BLaER1 (cell line): ENCODE results near the gene CPSF4L.

ENCODE experiments used
- H3K27ac ChIP-seq: shearing (Covaris generic); formaldehyde crosslinking; 2 replicates; pipeline ENCODE4 v1.8.1; 2022
- H3K27me3 ChIP-seq: shearing (Covaris generic); formaldehyde crosslinking; 2 replicates; pipeline ENCODE4 v1.8.1; 2022
- H3K36me3 ChIP-seq: shearing (Covaris generic); formaldehyde crosslinking; 2 replicates; pipeline ENCODE4 v1.8.1; 2022
- H3K4me1 ChIP-seq: shearing (Covaris generic); formaldehyde crosslinking; 2 replicates; pipeline ENCODE4 v1.8.1; 2022
- H3K4me2 ChIP-seq: shearing (Covaris generic); formaldehyde crosslinking; 2 replicates; pipeline ENCODE4 v1.8.1; 2022
- H3K4me3 ChIP-seq: shearing (Covaris generic); formaldehyde crosslinking; 2 replicates; pipeline ENCODE4 v1.8.1; 2022
- H3K9ac ChIP-seq: shearing (Covaris generic); formaldehyde crosslinking; 2 replicates; pipeline ENCODE4 v1.8.1; 2022
- H3K9me3 ChIP-seq: shearing (Covaris generic); formaldehyde crosslinking; 2 replicates; pipeline ENCODE4 v1.8.1; 2022
- H4K20me1 ChIP-seq: shearing (Covaris generic); formaldehyde crosslinking; 2 replicates; pipeline ENCODE4 v1.8.1; 2022
- Cebpa-rat ChIP-seq: shearing (Covaris generic); IDR thresholded peaks from 2 replicates; pipeline ENCODE4 v1.8.1; 2022

The CPSF4L gene

GRCh38 chr17:73208139-73208827 lies 53.4 kb downstream of the CPSF4L start:
- no peaks in the 10 kb centered on the region for H3K9me3 ChIP-seq
- peaks cover 95% of the 10 kb centered on the region for H3K36me3 ChIP-seq
- H4K20me1 ChIP-seq = peaks cover 57% of the 10 kb centered on the region
- H3K9ac ChIP-seq = no peak overlapping the region
- TF ChIP-seq Cebpa-rat = no peak
- no peaks in the 10 kb centered on the region for H3K27me3 ChIP-seq
- H3K4me2 ChIP-seq = no peak overlapping the region
- H3K4me3 ChIP-seq = no peak overlapping the region
- no peaks in the 10 kb centered on the region for H3K4me1 ChIP-seq
- H3K27ac ChIP-seq = no peak overlapping the region

GRCh38 chr17:73205459-73205961 lies 56.2 kb downstream of the CPSF4L start:
- Histone ChIP-seq H3K9ac (no peak overlapping the region), H3K4me2 (no peak overlapping the region), H3K4me3 (no peak overlapping the region), H3K36me3 (peaks cover 100% of the 10 kb centered on the region), H3K27ac (no peak overlapping the region), H3K4me1 (no peaks in the 10 kb centered on the region), H3K27me3 (no peaks in the 10 kb centered on the region), H4K20me1 (peaks cover 56% of the 10 kb centered on the region), H3K9me3 (no peaks in the 10 kb centered on the region)
- TF ChIP-seq Cebpa-rat = no peak

- Histone ChIP-seq H3K4me1 (no peaks in the 10 kb centered on the region), H3K36me3 (peaks cover 100% of the 10 kb centered on the region), H3K4me3 (no peak overlapping the region), H3K4me2 (no peak overlapping the region), H3K27me3 (no peaks in the 10 kb centered on the region), H3K9ac (no peak overlapping the region), H3K27ac (no peak overlapping the region), H3K9me3 (no peaks in the 10 kb centered on the region), H4K20me1 (peaks cover 40% of the 10 kb centered on the region)
- no peak for TF ChIP-seq Cebpa-rat
Measured at GRCh38 chr17:73203788-73204479, 57.7 kb downstream of the CPSF4L start.

- no peaks in the 10 kb centered on the region for H3K4me1 ChIP-seq
- no peak overlapping the region for H3K4me2 ChIP-seq
- peaks cover 39% of the 10 kb centered on the region for H4K20me1 ChIP-seq
- H3K36me3 ChIP-seq = peaks cover 100% of the 10 kb centered on the region
- no peaks in the 10 kb centered on the region for H3K27me3 ChIP-seq
- H3K27ac ChIP-seq = no peak overlapping the region
- H3K9ac ChIP-seq = no peak overlapping the region
- TF ChIP-seq Cebpa-rat = no peak
- H3K9me3 ChIP-seq = no peaks in the 10 kb centered on the region
- H3K4me3 ChIP-seq = no peak overlapping the region
Measured at GRCh38 chr17:73203135-73203787, 58.4 kb downstream of the CPSF4L start.

GRCh38 chr17:73201215-73202069 lies 60.2 kb downstream of the CPSF4L start:
- Histone ChIP-seq H3K27me3 (no peaks in the 10 kb centered on the region), H3K9ac (no peak overlapping the region), H3K9me3 (no peaks in the 10 kb centered on the region), H3K4me3 (no peak overlapping the region), H3K27ac (no peak overlapping the region), H3K4me2 (no peak overlapping the region), H3K36me3 (peaks cover 100% of the 10 kb centered on the region), H4K20me1 (peaks cover 47% of the 10 kb centered on the region), H3K4me1 (no peaks in the 10 kb centered on the region)
- TF ChIP-seq Cebpa-rat = no peak

- Histone ChIP-seq H3K9ac (no peak overlapping the region), H3K4me2 (no peak overlapping the region), H3K9me3 (no peaks in the 10 kb centered on the region), H3K27ac (no peak overlapping the region), H3K27me3 (no peaks in the 10 kb centered on the region), H3K4me3 (no peak overlapping the region), H4K20me1 (peaks cover 47% of the 10 kb centered on the region), H3K4me1 (no peaks in the 10 kb centered on the region), H3K36me3 (peaks cover 99% of the 10 kb centered on the region)
- TF ChIP-seq Cebpa-rat = no peak
Measured at GRCh38 chr17:73200476-73200875, 61.2 kb downstream of the CPSF4L start.

- no peak for TF ChIP-seq Cebpa-rat
- no peak overlapping the region for H3K4me3 ChIP-seq
- peaks cover 92% of the 10 kb centered on the region for H3K36me3 ChIP-seq
- H3K4me1 ChIP-seq = no peaks in the 10 kb centered on the region
- H4K20me1 ChIP-seq = peaks cover 45% of the 10 kb centered on the region
- H3K9ac ChIP-seq = no peak overlapping the region
- H3K4me2 ChIP-seq = no peak overlapping the region
- no peaks in the 10 kb centered on the region for H3K9me3 ChIP-seq
- H3K27ac ChIP-seq = no peak overlapping the region
- H3K27me3 ChIP-seq = no peaks in the 10 kb centered on the region
Measured at GRCh38 chr17:73199751-73200317, 61.8 kb downstream of the CPSF4L start.

- H3K4me2 ChIP-seq = no peak overlapping the region
- no peak overlapping the region for H3K4me3 ChIP-seq
- peaks cover 45% of the 10 kb centered on the region; the same call in 1 of the 2 replicates for H4K20me1 ChIP-seq
- H3K27ac ChIP-seq = no peak overlapping the region
- peaks cover 8% of the 10 kb centered on the region for H3K4me1 ChIP-seq
- peaks cover 83% of the 10 kb centered on the region for H3K36me3 ChIP-seq
- H3K9ac ChIP-seq = no peak overlapping the region
- H3K27me3 ChIP-seq = no peaks in the 10 kb centered on the region
- no peak for TF ChIP-seq Cebpa-rat
- no peaks in the 10 kb centered on the region for H3K9me3 ChIP-seq
Measured at GRCh38 chr17:73198930-73199260, 62.8 kb downstream of the CPSF4L start.
